HEK293T (cell line): Measurements from ENCODE around the gene PXN.

Source experiments
- BHLHE40 ChIP-seq: fragments of 450-650 bp; IDR thresholded peaks from 2 replicates; pipeline ENCODE4 v1.6.1; 2016; ENCODE audit warnings: mild to moderate bottlenecking, moderate library complexity, borderline replicate concordance
- CTBP1 ChIP-seq: fragments of 450-650 bp; IDR thresholded peaks from 2 replicates; pipeline ENCODE4 v1.6.1; 2016; ENCODE audit warnings: borderline replicate concordance
- FOXM1 ChIP-seq: fragments of 450-650 bp; IDR thresholded peaks from 2 replicates; pipeline ENCODE4 v1.6.1; 2017; ENCODE audit warnings: mild to moderate bottlenecking, borderline replicate concordance
- HDGF ChIP-seq: fragments of 450-650 bp; IDR thresholded peaks from 2 replicates; pipeline ENCODE4 v1.6.1; 2017; ENCODE audit warnings: antibody characterized with exemption, borderline replicate concordance
- L3MBTL2 ChIP-seq: fragments of 450-650 bp; conservative IDR thresholded peaks from 2 replicates; pipeline ENCODE4 v1.6.1; 2016; ENCODE audit warnings: mild to moderate bottlenecking
- SUZ12 ChIP-seq: fragments of 450-650 bp; IDR thresholded peaks from 2 replicates; pipeline ENCODE4 v1.6.1; 2016; ENCODE audit warnings: mild to moderate bottlenecking
- TARDBP ChIP-seq: fragments of 450-650 bp; IDR thresholded peaks from 2 replicates; pipeline ENCODE4 v1.6.1; 2016

GRCh38 chr12:120238217-120238616, 27.3 kb downstream of the PXN start:
- TF ChIP-seq BHLHE40 (no peak), FOXM1 (no peak), TARDBP (no peak), HDGF (no peak), L3MBTL2 (no peak), CTBP1 (no peak), SUZ12 (no peak)
